Activated CD8-positive, alpha-beta memory T cell treated with anti-CD3 and anti-CD28 coated beads for 1 hour (primary cell): Measurements from ENCODE around the gene CDT1.

ENCODE experiments used
- DNase-seq, 2 donors: peaks; one replicate each; pipeline ENCODE4 v3.0.0-alpha.2; 2020; ENCODE audit warnings: low read depth in 1 of 2; ENCODE audit errors: extremely low read depth in 1 of 2

Gene CDT1

DNA sequence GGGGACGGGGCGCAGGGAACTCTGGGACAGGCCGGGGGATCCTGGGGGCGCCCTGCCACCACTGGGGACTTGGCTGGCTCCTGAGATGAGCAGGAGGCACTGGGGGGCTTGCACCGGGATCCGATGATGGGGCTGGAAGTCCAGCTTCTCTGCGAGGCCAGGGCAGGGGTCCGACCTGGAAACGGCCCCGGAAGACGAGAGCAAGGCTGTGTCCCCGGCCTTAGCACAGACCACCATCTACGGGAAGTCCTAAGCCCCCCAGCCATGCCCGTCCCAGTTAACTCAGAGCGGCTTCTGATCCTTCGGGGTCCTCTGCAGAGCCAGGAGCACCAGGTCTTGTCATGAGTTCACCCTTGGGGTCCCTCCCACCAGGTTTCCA is 573 bp downstream of the CDT1 start:
- no peak for DNase-seq

DNA sequence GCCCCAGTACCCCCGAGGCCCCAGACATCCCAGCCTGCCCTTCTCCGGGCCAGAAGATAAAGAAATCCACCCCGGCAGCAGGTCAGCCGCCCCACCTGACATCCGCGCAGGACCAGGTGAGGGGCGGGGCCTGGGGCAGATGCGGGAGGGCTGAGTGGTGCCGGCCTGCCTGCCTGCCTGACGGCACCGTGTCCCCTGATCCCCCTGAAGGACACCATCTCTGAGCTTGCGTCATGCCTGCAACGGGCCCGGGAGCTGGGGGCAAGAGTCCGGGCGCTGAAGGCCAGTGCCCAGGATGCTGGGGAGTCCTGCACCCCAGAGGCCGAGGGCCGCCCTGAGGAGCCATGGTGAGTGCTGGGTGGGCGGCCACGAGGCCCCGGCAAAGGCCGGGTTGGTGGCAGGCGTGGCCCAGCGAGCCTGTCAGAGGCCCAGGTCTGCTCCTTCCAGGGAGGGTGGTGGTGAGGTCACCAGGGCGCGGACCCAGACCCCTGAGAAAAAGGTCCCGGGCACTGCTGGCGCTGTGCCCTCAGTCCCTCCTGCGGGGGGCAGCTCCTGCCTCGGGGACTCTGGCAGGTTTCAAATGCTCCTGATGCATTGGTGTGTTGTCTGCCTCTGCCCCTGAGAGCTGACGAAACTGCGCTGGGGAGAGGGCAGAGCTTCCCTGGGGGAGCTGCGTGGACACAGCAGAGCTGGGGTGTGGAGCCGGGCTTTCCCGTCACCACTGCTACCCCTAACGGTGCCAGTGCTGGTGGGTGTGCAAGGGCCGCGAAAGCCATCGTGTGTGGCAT is 1.2 kb downstream of the CDT1 start:
- no peak for DNase-seq

DNA sequence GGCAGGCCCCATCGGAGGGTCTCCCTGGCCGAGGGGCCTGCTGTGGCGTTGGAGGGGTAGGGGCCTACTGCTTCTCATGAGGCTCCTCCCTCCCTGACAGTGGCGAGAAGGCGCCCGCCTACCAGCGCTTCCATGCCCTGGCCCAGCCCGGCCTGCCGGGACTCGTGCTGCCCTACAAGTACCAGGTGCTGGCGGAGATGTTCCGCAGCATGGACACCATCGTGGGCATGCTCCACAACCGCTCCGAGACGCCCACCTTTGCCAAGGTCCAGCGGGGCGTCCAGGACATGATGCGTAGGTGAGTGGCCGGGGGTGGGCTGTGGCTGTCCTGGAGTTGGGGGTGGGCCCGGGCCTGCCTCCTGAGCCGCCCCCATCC is 1.7 kb downstream of the CDT1 start:
- no peak for DNase-seq

DNA sequence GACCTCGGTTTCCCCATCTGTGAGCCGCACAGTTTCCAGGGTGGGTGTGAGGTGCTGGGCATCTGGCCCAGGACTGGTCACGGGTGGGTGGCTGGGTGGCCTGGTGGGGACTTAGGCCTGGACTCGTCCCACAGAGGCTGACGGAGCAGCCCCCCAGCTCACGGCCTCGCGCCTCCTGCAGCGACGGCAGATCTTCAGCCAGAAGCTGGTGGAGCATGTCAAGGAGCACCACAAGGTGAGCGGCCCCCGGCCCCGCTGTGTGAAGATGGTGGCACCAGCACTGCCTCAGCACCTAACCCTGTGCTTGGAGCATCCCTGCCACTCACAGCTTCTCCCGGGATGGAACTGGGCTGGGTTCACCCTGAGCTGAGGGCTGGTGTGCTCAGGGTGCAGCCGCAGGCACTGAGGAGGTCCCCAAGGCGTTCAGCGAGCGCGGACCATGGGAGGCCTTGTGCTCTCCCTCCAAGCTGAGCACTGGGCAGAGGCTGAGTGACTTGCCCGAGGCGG is 2.4 kb downstream of the CDT1 start:
- no peak for DNase-seq

DNA sequence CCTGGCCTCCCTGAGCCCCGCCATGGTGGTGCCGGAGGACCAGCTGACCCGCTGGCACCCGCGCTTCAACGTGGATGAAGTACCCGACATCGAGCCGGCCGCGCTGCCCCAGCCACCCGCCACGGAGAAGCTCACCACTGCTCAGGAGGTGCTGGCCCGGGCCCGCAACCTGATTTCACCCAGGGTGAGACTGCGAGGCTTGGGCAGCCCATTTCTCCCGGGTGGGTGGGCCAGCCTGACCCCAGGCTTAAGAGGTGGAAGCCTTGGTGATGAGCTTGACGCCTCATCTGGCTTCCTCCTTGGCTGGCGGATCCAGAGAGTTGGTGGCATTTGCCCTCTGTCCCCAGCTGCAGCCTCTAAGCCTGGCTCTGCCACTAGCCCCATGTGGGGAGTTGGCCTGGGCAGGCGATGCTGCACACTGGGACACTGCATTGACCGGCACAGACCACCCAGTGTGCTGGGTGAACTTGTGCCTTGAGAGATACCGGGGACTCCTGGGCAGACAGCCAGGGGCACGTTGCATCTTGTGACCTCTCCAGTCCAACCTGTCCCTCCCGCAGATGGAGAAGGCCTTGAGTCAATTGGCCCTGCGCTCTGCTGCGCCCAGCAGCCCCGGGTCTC is 3.0 kb downstream of the CDT1 start:
- no peak for DNase-seq

DNA sequence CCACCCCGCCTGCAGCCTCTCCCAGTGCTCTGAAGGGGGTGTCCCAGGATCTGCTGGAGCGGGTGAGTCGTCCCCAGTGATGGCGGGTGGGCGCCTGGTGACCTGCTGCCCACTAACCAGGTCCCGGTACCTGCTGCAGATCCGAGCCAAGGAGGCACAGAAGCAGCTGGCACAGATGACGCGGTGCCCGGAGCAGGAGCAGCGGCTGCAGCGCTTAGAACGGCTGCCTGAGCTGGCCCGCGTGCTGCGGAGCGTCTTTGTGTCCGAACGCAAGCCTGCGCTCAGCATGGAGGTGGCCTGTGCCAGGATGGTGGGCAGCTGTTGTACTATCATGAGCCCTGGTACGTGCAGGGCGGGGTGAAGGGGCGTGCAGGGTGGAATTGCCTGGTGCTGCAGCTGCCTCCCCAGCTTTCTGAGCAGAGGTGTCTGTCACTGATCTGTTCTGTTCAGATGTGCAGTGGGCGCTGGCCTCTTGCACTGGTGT is 3.6 kb downstream of the CDT1 start:
- no peak for DNase-seq

DNA sequence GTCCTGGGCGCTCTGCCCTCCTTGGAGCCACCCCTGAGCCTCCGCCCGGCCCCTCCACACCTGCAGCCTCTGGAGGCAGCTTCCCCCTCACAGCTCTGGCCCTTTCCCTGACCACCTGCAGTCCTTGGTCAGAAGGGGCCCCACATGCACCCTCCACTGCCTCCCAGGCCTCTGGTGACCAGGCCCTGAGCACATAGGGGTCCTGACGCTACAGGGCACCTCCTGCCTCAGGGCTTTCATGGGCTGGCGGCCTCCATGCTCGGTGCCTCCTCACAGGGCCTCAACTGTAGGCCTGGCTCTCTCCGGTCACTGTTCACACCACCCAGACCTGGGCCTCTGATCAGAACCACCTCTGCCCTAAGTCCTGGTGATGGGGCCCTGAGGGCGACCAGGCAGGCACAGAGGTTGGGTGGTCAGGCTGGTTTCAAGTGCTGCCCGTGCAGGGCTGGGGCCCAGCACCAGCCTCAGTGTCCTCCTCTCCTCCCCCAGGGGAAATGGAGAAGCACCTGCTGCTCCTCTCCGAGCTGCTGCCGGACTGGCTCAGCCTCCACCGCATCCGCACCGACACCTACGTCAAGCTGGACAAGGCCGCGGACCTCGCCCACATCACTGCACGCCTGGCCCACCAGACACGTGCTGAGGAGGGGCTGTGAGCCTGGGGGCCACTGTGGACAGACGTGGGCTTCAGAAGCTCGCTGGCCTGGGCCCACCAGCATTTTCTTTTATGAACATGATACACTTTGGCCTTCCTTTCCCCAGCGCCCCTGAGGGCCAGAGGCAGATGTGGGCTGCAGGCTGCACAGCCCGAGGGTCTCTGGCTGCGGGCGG is 4.3 kb downstream of the CDT1 start:
- DNase-seq, result no peak

DNA sequence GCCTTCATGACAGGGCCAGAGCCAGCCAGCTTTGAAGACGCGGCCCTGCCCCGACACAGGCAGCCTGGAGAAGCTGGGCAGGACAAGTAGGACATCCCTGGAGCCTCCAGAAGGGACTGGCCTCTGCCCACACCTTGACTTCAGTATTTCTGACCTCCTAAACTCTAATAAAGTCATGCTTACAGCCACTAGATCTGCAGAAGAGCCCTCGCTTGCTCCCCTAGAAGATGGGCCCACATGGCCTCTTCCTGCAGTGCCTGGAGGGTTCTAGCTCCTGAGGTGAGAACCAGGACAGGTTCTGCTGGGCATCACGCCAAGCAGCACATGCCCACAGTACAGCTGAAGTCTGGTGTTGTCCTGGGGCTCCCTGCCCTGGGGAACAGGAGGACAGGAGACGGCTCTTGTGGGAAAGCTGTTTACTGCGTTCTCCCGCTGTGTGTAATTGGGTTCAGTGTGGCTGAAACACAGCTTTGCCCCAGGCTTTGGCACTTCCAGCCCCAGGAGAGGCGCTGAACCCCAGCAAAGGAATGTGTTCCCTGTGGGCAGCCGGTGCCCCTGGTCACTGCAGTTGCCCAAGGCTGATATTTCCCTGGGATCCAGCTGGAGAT is 5.6 kb downstream of the CDT1 start:
- no peak for DNase-seq

DNA sequence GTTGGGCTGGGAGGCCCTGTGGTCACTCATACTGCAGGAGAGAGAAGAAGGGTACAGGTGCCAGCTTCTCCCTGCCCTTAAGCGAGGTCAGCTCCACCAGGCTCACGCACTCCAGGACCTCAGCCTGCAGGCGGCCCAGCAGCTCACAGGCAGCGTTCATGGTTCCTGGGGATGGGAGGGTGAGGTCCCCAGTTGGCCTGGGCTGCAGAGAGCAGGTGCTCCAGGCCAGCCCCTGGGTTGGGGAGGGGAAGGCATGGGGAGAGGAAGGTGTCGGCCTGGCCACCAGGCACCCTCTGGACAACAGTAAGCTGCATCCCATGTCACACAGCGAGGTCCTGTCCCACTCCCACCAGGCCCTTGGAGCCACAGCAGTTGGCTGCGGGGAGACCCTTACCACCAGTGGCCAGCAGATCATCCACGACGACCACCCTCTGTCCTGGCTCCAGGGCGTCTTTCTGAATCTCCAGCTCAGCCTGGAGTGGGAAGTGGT is 6.1 kb downstream of the CDT1 start:
- DNase-seq, result no peak

DNA sequence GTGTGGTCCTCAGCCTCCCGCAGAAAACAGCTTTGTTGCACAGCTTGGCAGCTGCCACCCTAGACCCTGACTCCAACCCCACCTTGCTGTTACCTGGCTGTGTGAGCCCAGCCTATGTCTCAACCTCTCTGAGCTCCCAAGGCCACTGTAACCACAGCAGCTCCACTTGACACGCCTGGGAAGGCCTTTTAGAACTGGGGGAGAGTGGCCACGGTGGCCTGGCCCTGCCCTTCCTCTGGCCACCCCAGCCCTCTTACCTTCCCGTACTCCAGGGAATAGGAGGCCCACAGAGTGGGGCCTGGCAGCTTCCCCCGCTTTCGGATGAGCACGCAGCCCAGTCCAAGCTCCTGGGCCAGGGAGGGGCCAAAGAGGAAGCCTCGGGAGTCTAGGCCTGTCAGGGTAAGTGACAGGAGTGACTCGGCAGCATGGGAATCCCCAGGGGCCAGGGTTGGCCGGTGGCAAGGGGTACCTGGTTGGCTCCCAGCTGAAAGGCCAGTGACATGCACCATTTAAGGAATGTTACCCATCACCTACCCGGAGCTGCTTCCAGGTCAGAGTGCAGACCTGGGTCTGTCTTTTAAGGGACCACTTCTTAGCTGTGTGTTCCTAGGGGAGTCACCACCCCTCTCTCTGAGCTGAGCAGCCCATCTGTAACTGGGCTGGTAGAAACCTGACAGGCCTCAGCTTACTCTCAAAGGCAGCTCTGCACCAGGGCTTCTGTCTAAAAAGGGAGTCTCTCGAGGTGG is 6.8 kb downstream of the CDT1 start:
- DNase-seq, result no peak

DNA sequence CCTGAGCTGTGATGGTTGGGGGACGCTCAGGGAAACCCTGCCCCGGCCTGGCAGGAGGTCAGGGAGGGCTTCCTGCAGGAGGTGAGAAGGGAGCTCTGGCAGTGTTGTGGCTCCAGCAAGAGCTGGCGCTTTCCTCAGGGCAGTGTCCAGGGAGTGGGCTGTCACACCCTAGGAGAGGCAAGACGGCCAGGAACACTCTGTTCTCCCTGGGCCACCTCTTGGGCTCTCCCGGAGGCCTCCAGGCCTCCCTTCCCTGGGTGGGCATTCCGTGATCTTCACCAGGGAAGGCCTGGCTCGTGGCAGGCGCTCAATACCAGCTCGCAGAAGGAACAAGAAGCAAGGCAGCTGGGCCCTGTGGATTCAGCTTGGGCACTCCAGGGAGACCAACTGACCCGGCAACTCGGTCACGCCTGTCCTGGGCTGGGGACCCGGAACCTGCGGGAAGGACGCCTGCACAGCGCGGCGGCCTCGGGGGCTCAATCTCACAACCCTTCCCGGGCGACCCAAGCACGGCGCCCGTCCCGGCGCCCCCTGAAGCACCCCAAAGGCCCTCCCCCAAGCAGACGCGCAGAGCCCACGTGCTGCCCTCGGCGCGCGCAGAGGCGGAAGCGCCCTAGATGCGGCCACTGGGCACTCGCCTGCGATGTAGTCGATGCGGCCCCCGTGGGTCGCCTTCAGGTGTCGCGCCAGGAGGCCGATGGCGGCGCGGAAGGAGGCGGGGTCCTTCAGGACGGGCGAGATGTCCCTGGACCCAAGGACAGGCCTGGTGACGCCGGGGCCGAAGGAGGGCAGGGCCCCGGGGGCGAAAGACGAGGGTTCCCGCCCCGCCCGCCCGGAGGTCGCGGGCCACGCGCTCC is 7.6 kb downstream of the CDT1 start:
- peak in 1 of 2 donors; percentile 47 for DNase-seq

DNA sequence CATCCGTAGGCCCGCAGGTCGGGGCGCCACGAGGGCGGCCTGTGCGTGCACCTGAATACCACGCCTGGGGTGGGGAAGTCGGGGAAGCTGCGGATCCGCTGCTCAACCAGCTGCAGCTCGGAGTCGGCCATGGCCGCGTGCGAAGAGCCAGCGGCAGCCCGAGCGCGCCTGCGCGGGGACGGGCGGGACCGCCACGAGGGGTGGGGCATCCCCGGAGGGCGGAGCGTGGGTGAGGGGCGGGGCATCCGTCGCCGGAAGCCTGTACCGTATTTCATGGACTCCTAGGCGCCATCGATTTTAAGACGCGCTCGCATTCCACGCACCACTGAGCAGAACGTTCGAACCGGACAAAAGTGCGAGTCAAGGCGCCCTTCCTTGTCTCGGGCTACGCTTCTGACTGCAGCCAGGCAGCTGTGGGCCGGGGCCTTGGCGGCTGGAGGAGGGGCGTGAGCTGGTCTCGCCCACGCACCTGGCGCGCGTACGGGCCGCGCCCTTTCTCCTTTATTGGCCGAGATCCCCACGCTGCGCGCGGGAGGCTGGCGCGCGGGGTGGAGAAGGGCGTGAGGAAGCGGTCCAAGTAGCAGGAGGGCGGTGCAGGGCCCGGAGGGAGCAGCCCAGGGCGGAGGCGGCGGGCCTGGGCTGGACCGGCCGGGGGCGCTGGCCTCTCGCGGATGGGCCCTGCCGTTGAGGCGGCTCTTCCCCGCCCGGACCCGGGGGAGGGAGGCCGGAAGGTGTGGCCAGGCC is 8.4 kb downstream of the CDT1 start, which contains the start of gene APRT:
Gene APRT (minus strand): TSS at position 160 of the 744 bp plus-strand sequence. CDS start 29 bp downstream, at position 131.
- DNase-seq, result peak; percentile 87 to 95

DNA sequence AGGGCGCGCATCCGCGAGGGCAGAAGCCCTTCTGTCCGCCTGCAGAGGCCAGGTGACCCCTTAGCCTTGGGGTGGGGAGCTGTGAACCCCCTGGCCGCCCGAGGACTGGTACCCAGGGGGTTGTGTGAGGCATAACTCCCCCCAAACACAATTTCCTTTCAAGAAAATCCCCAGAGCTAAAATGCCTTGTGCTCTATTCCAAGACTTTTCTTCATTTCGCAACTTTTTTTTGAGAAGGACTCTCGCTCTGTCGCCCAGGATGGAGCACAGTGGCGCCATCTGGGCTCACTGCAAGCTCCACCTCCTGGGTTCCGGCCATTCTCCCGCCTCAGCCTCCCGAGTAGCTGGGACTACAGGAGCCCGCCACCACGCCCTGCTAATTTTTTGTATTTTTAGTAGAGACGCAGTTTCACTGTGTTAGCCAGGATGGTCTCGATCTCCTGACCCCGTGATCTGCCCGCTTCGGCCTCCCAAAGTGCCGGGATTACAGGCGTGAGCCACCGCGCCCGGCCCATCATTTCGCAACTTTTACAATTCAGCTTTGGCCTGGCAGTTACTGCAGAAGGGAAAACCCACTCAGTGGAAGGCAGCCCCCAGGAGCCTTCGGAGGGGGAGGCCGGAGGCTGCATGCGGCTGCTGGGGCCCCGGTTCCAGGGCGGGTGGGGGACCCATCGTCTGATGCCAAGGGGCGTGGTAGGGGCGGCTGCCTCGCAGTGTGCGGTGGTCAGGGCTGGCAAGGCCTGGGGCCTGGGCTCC is 9.1 kb downstream of the CDT1 start:
- no peak for DNase-seq

DNA sequence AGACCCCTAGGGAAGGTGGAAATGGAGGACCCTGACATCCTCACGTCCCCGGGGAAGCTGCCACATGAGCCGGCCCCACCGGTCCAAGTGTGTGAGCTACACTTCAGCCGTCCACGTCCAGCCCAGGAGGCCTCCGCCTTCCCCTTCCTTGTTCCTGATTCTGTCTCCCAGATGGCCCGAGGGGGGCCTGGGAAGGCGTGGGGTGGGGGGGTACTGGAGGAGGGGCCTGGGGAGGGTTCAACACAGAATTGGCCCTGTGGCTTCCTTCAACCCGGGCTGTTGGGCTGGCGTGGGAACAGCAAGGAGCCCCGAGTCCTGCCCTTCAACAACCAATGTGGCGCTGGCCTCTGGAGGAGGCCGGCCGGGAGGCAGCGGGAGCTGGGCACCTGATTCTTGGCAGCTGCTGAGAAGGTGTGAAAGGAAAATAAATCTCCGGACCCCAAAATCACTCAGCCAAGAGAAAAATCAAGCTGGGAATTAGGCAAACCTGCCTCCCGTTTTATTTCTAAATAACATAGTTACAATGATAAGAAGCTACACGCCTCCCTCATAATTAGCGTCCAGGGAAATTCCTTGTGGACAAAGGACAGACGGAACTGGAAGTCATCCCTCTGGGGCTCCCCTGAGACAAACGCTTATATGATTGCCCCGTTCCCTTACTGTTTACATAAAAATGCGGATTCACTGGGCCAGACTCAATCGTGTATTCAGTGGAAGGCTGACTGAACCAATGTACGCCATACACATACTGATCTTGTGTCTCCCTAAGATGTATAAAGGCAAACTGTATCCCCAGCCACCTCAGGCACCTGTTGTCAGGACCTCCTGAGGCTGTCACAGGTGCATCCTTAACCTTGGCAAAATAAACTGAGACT is 9.9 kb downstream of the CDT1 start:
- DNase-seq, result no peak

DNA sequence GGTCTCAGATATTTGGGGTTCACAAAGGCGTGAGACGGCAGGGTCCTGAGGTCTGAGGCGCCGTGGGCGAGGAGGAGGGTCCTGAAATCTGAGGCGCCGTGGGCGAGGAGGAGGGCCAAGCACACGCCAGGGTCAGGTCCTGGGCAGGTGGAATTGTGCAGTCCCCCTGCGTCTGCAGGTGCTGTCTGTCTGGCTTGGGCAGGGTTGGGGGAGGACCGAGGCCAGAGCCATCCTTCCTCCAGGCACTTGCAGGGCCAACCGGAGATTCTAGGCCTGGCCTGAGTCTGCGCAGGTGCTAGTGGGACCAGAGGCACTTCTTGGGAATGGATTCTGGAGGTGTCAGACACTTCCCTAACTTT is 10.5 kb downstream of the CDT1 start:
- no peak for DNase-seq

DNA sequence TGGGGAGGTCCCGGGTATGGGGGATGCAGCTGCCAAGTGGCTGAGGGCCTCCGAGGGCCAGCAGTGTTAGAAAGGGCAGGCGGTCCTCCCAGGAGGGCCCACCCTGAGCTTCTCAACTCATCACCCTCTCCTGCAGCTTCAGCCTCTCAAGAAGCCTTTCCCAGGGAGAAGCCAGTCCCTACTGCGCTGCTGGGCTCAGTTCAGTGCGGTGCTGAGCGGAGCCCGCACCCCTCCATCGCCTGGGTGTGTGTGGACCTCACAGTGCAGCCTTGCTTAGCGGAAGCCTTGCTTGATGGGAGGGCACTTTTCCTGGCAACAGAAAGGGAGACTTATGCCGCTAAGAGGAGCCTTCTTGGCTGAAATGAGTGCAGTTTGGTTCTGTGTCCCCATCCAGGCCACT is 11.6 kb downstream of the CDT1 start:
- no peak for DNase-seq
